Liver (tissue), 9 donors: Measurements from ENCODE around the gene ZMYM2. TPM values are rescaled to one million over a fixed set of nuclear protein-coding genes. Genes with fewer than 3 reads are reported as not detected.

Experiments used
- DNase-seq: peaks from one replicate; pipeline ENCODE4 v3.0.0-alpha.2; 2017; ENCODE audit warnings: low spot score
- H3K27ac ChIP-seq, 2 donors: one replicate each; pipeline ENCODE4 v1.7.0; 2013; ENCODE audit warnings: inconsistent platforms in 2 of 2, low read length in 2 of 2, control low read depth in 1 of 2, low read depth in 1 of 2, mild to moderate bottlenecking in 1 of 2
- H3K27me3 ChIP-seq, 4 donors: one replicate each; pipeline versions ENCODE4 v1.6.1 to v1.7.0; 2013; ENCODE audit warnings: low read length in 3 of 4, inconsistent platforms in 1 of 4, mild to moderate bottlenecking in 1 of 4, moderate library complexity in 1 of 4; ENCODE audit not compliant: control insufficient read depth in 4 of 4, insufficient read depth in 4 of 4
- H3K36me3 ChIP-seq, 4 donors: one replicate each; pipeline versions ENCODE4 v1.6.1 to v1.7.0; 2013; ENCODE audit warnings: low read length in 3 of 4, mild to moderate bottlenecking in 3 of 4, low read depth in 1 of 4, moderate library complexity in 1 of 4; ENCODE audit not compliant: control insufficient read depth in 4 of 4, insufficient read depth in 3 of 4
- H3K4me1 ChIP-seq, 4 donors: one replicate each; pipeline versions ENCODE4 v1.6.1 to v1.7.0; 2013; ENCODE audit warnings: low read length in 3 of 4, mild to moderate bottlenecking in 3 of 4, moderate library complexity in 1 of 4; ENCODE audit not compliant: control insufficient read depth in 4 of 4, insufficient read depth in 4 of 4
- H3K4me3 ChIP-seq, 3 donors: one replicate each; pipeline versions ENCODE4 v1.6.1 to v1.7.0; 2013; ENCODE audit warnings: low read length in 3 of 3, control low read depth in 1 of 3, low read depth in 1 of 3, mild to moderate bottlenecking in 1 of 3
- H3K9ac ChIP-seq, 2 donors: one replicate each; pipeline ENCODE4 v1.7.0; 2013; ENCODE audit warnings: low read length in 2 of 2, mild to moderate bottlenecking in 2 of 2, moderate library complexity in 2 of 2, control low read depth in 1 of 2, low read depth in 1 of 2
- H3K9me3 ChIP-seq, 4 donors: one replicate each; pipeline versions ENCODE4 v1.6.1 to v1.7.0; 2013; ENCODE audit warnings: low read length in 3 of 4; ENCODE audit not compliant: control insufficient read depth in 4 of 4
- ATF3 ChIP-seq: IDR thresholded peaks from 2 replicates; pipeline ENCODE4 v1.6.1; 2016; ENCODE audit warnings: antibody characterized with exemption
- CTCF ChIP-seq: fragments of 150-350 bp; IDR thresholded peaks from 2 replicates; pipeline ENCODE4 v1.5.1; 2017; ENCODE audit warnings: improper control_type of control experiment, low read depth, low read length; ENCODE audit not compliant: missing input control
- EGR1 ChIP-seq, 2 donors: IDR thresholded peaks; 2 replicates each; pipeline ENCODE4 v1.6.1; 2016 to 2018; ENCODE audit warnings: antibody characterized with exemption in 2 of 2, low read depth in 2 of 2
- FOXA1 ChIP-seq: IDR thresholded peaks from 2 replicates; pipeline ENCODE4 v1.6.1; 2016; ENCODE audit warnings: antibody characterized with exemption
- FOXA2 ChIP-seq: IDR thresholded peaks from 2 replicates; pipeline ENCODE4 v1.6.1; 2016; ENCODE audit warnings: antibody characterized with exemption
- GABPA ChIP-seq, 2 donors: IDR thresholded peaks in 1 of 2; conservative IDR thresholded peaks in 1 of 2; 2 replicates each; pipeline ENCODE4 v1.6.1; 2016; ENCODE audit warnings: antibody characterized with exemption in 2 of 2, mild to moderate bottlenecking in 1 of 2, moderate library complexity in 1 of 2
- HNF4A ChIP-seq, 2 donors: conservative IDR thresholded peaks; 2 replicates each; pipeline ENCODE4 v1.6.1; 2016; ENCODE audit warnings: antibody characterized with exemption in 2 of 2, mild to moderate bottlenecking in 2 of 2
- HNF4G ChIP-seq: IDR thresholded peaks from 2 replicates; pipeline ENCODE4 v1.6.1; 2016; ENCODE audit warnings: antibody characterized with exemption
- JUND ChIP-seq, 2 donors: IDR thresholded peaks; 2 replicates each; pipeline ENCODE4 v1.6.1; 2016; ENCODE audit warnings: antibody characterized with exemption in 2 of 2
- MAX ChIP-seq: IDR thresholded peaks from 2 replicates; pipeline ENCODE4 v1.6.1; 2016; ENCODE audit warnings: antibody characterized with exemption
- NR2F2 ChIP-seq: IDR thresholded peaks from 2 replicates; pipeline ENCODE4 v1.6.1; 2016; ENCODE audit warnings: antibody characterized with exemption
- RAD21 ChIP-seq, 2 donors: IDR thresholded peaks; 2 replicates each; pipeline ENCODE4 v1.6.1; 2016; ENCODE audit warnings: antibody characterized with exemption in 2 of 2, mild to moderate bottlenecking in 2 of 2
- RXRA ChIP-seq, 2 donors: IDR thresholded peaks; 2 replicates each; pipeline ENCODE4 v1.6.1; 2017 to 2018; ENCODE audit warnings: antibody characterized with exemption in 2 of 2, mild to moderate bottlenecking in 1 of 2
- SP1 ChIP-seq: IDR thresholded peaks from 2 replicates; pipeline ENCODE4 v1.6.1; 2018; ENCODE audit warnings: antibody characterized with exemption, mild to moderate bottlenecking
- TAF1 ChIP-seq: conservative IDR thresholded peaks from 2 replicates; pipeline ENCODE4 v1.6.1; 2016; ENCODE audit warnings: antibody characterized with exemption, mild to moderate bottlenecking
- YY1 ChIP-seq: IDR thresholded peaks from 2 replicates; pipeline ENCODE4 v1.6.1; 2016; ENCODE audit warnings: antibody characterized with exemption, mild to moderate bottlenecking
- ZBTB33 ChIP-seq: IDR thresholded peaks from 2 replicates; pipeline ENCODE4 v1.6.1; 2016; ENCODE audit warnings: antibody characterized with exemption
- WGBS: extraction: QIAGEN DNeasy Blood & Tissue Kit; methylation state at CpG from one replicate; pipeline ENCODE4 v1.1.7; 2013; 5-methylcytosine and 5-hydroxymethylcytosine counted together
- polyA plus RNA-seq, 2 donors: library from polyadenylated mRNA; stranded (reverse) in 1 of 2; unstranded in 1 of 2; fragments of 200-250 nt in 1 of 2; fragments of >200 nt in 1 of 2; fragmentation: Nextera tagmentation in 1 of 2; extraction: Ambion mirVana in 1 of 2; gene quantifications; one replicate each; pipeline versions ENCODE4 v1.2.1 to v1.2.3, GENCODE V29; 2013 to 2015
- total RNA-seq, 2 donors: library from RNA; depleted of rRNA; stranded (reverse); fragments of >200 nt; gene quantifications; one replicate each; pipeline ENCODE4 v1.2.3, GENCODE V29; 2014
- TF ChIP-seq, protein P1 (sequence below): IDR thresholded peaks from 2 replicates; pipeline ENCODE4 v1.6.1; 2016; ENCODE audit warnings: antibody characterized with exemption, mild to moderate bottlenecking
- donor health status: healthy.
- donor health status: healthy.
- donor health status: healthy.
- donor health status: healthy.
- donor health status: healthy.

Gene ZMYM2
- total and polyA plus RNA-seq, 4 donors: 8.7 to 40.8 (median 18.5) TPM

GRCh38 chr13:20051366-20051765 is 92.8 kb downstream of the ZMYM2 start:
- no peak for DNase-seq
- no peak overlapping the region for H3K9ac ChIP-seq
- H3K36me3 ChIP-seq: peaks cover 0 to 16% (median 3%) of the 10 kb centered on the region in 4 donors
- H3K27ac ChIP-seq: no peak overlapping the region
- no peaks in the 10 kb centered on the region for H3K9me3 ChIP-seq
- WGBS: 81% methylated on average over 6 of the region's 6 CpGs
- no peaks in the 10 kb centered on the region for H3K4me1 ChIP-seq
- no peak for TF ChIP-seq MAX
- no peak for TF ChIP-seq GABPA (IDR thresholded peaks at IDR 0.05 in 1 of 2, conservative IDR thresholded peaks at IDR 0.05 in 1 of 2)
- TF ChIP-seq FOXA1: no peak
- TF ChIP-seq RXRA (IDR thresholded peaks at IDR 0.05): no peak
- TF ChIP-seq NR2F2: no peak
- TF ChIP-seq YY1: no peak
- TF ChIP-seq HNF4A (conservative IDR thresholded peaks at IDR 0.05): no peak
- TF ChIP-seq CTCF: no peak
- no peak for TF ChIP-seq ZBTB33
- no peak for TF ChIP-seq EGR1 (IDR thresholded peaks at IDR 0.05; ENCODE audit: low read depth in 2 of 2)
- no peak for TF ChIP-seq JUND (IDR thresholded peaks at IDR 0.05)
- no peak for TF ChIP-seq FOXA2
- no peak for TF ChIP-seq HNF4G
- TF ChIP-seq SP1: no peak
- no peak for TF ChIP-seq TAF1
- no peak for TF ChIP-seq RAD21 (IDR thresholded peaks at IDR 0.05)
- TF ChIP-seq, protein P1, sequence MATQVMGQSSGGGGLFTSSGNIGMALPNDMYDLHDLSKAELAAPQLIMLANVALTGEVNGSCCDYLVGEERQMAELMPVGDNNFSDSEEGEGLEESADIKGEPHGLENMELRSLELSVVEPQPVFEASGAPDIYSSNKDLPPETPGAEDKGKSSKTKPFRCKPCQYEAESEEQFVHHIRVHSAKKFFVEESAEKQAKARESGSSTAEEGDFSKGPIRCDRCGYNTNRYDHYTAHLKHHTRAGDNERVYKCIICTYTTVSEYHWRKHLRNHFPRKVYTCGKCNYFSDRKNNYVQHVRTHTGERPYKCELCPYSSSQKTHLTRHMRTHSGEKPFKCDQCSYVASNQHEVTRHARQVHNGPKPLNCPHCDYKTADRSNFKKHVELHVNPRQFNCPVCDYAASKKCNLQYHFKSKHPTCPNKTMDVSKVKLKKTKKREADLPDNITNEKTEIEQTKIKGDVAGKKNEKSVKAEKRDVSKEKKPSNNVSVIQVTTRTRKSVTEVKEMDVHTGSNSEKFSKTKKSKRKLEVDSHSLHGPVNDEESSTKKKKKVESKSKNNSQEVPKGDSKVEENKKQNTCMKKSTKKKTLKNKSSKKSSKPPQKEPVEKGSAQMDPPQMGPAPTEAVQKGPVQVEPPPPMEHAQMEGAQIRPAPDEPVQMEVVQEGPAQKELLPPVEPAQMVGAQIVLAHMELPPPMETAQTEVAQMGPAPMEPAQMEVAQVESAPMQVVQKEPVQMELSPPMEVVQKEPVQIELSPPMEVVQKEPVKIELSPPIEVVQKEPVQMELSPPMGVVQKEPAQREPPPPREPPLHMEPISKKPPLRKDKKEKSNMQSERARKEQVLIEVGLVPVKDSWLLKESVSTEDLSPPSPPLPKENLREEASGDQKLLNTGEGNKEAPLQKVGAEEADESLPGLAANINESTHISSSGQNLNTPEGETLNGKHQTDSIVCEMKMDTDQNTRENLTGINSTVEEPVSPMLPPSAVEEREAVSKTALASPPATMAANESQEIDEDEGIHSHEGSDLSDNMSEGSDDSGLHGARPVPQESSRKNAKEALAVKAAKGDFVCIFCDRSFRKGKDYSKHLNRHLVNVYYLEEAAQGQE: no peak
- TF ChIP-seq ATF3: no peak
- no peaks in the 10 kb centered on the region for H3K27me3 ChIP-seq
- no peak overlapping the region for H3K4me3 ChIP-seq
